Activated naive CD4-positive, alpha-beta T cell treated with anti-CD3 and anti-CD28 coated beads, Interleukin-2, amount 10 ng/mL, durations not matched to agents 7 days and 5 days (primary cell): ENCODE data around the gene DDIT4.
"Not testable (repeated sequence)": the region's sequence is repeated elsewhere in the genome, so short reads cannot be mapped to it uniquely, and the experiment has no call there.

Source experiments
- CTCF ChIA-PET: fragments of 350-600 bp; sonication (Branson Sonifier 250); formaldehyde crosslinking; loops from one replicate; lab custom pipeline; 2021; ENCODE audit warnings: antibody characterized with exemption; lab: Charles Lee
- DNase-seq: peaks from one replicate; pipeline ENCODE4 v3.0.0-alpha.2; 2020
- H3K27ac Mint-ChIP-seq: one replicate; pipeline ENCODE4 v1.8.0; 2021; ENCODE audit warnings: mild to moderate bottlenecking, moderate library complexity, mixed read lengths
- H3K27me3 Mint-ChIP-seq: one replicate; pipeline ENCODE4 v1.8.0; 2021; ENCODE audit warnings: mild to moderate bottlenecking, mixed read lengths
- H3K36me3 Mint-ChIP-seq: one replicate; pipeline ENCODE4 v1.8.0; 2021; ENCODE audit warnings: mixed read lengths
- H3K4me1 Mint-ChIP-seq: one replicate; pipeline ENCODE4 v1.8.0; 2021; ENCODE audit warnings: mixed read lengths
- H3K4me3 Mint-ChIP-seq: one replicate; pipeline ENCODE4 v1.8.0; 2021; ENCODE audit warnings: mild to moderate bottlenecking, moderate library complexity, mixed read lengths
- H3K9me3 Mint-ChIP-seq: one replicate; pipeline ENCODE4 v1.8.0; 2021; ENCODE audit warnings: mixed read lengths

The DDIT4 gene

GRCh38 chr10:72277996-72278667 lies 4.4 kb downstream of the DDIT4 start:
- CTCF ChIA-PET = interaction anchor here (0.9 to 6.2 kb wide), 8 partner anchors 12 to 59 kb away, joined by 3 to 31 read pairs (median 7); no protein-coding TSS in a partner anchor
- no peaks in the 10 kb centered on the region for H3K27me3 Mint-ChIP-seq
- DNase-seq = no peak
- no peak overlapping the region for H3K4me3 Mint-ChIP-seq
- H3K9me3 Mint-ChIP-seq = no peaks in the 10 kb centered on the region
- peaks cover 56% of the 10 kb centered on the region for H3K4me1 Mint-ChIP-seq
- H3K36me3 Mint-ChIP-seq = peaks cover 33% of the 10 kb centered on the region
- peak overlapping the region; percentile 96 for H3K27ac Mint-ChIP-seq

- Mint-ChIP-seq H3K9me3 (no peaks in the 10 kb centered on the region), H3K4me1 (peaks cover 53% of the 10 kb centered on the region), H3K36me3 (peaks cover 29% of the 10 kb centered on the region), H3K27ac (no peak overlapping the region), H3K4me3 (no peak overlapping the region), H3K27me3 (no peaks in the 10 kb centered on the region)
- CTCF ChIA-PET = interaction anchor here (0.9 to 3.9 kb wide), 7 partner anchors 12 to 58 kb away, joined by 3 to 21 read pairs (median 5); no protein-coding TSS in a partner anchor
- no peak for DNase-seq
Measured at GRCh38 chr10:72278668-72279393, 5.1 kb downstream of the DDIT4 start.

- CTCF ChIA-PET = interaction anchor here (1.3 to 3.9 kb wide), 5 partner anchors 13 to 57 kb away, joined by 3 to 21 read pairs (median 5); no protein-coding TSS in a partner anchor
- H3K27me3 Mint-ChIP-seq, H3K9me3 Mint-ChIP-seq, H3K4me3 Mint-ChIP-seq, DNase-seq: not testable (repeated sequence)
- Mint-ChIP-seq H3K4me1 (peaks cover 56% of the 10 kb centered on the region), H3K36me3 (peaks cover 25% of the 10 kb centered on the region), H3K27ac (peak overlapping the region; percentile 45)
Measured at GRCh38 chr10:72279587-72279986, 5.9 kb downstream of the DDIT4 start.

GRCh38 chr10:72283131-72283530 lies 9.4 kb downstream of the DDIT4 start:
- Mint-ChIP-seq H3K4me1 (peaks cover 59% of the 10 kb centered on the region), H3K9me3 (no peaks in the 10 kb centered on the region), H3K4me3 (no peak overlapping the region), H3K27me3 (no peaks in the 10 kb centered on the region), H3K27ac (no peak overlapping the region), H3K36me3 (no peaks in the 10 kb centered on the region)
- CTCF ChIA-PET = interaction anchor here (1.1 kb wide), 1 partner anchor 43 kb away, joined by 4 read pairs; no protein-coding TSS in a partner anchor
- DNase-seq = no peak

GRCh38 chr10:72285972-72286521 lies 12.3 kb downstream of the DDIT4 start:
- CTCF ChIA-PET = interaction anchor here (0.8 kb wide), 1 partner anchor 11 kb away, joined by 3 read pairs; no protein-coding TSS in a partner anchor
- no peak overlapping the region for H3K4me3 Mint-ChIP-seq

GRCh38 chr10:72291019-72291532 lies 17.4 kb downstream of the DDIT4 start:
- DNase-seq = peak; percentile 77
- H3K27me3 Mint-ChIP-seq = no peaks in the 10 kb centered on the region
- H3K4me1 Mint-ChIP-seq = peaks cover 79% of the 10 kb centered on the region
- peak overlapping the region; percentile 45 for H3K27ac Mint-ChIP-seq
- peak overlapping the region; percentile 24 for H3K4me3 Mint-ChIP-seq
- peaks cover 5% of the 10 kb centered on the region for H3K36me3 Mint-ChIP-seq
- CTCF ChIA-PET = interaction anchor here (1.0 to 4.0 kb wide), 10 partner anchors 10 to 51 kb away, joined by 3 to 19 read pairs (median 4); partner anchors contain the start of gene DDIT4
- no peaks in the 10 kb centered on the region for H3K9me3 Mint-ChIP-seq

More at GRCh38 chr10:72285972-72286521, 12.3 kb downstream of the DDIT4 start:
- Mint-ChIP-seq H3K9me3 (no peaks in the 10 kb centered on the region), H3K27ac (no peak overlapping the region), H3K27me3 (no peaks in the 10 kb centered on the region), H3K36me3 (no peaks in the 10 kb centered on the region), H3K4me1 (peaks cover 51% of the 10 kb centered on the region)
- DNase-seq = no peak

GRCh38 chr10:72292223-72292691 lies 18.5 kb downstream of the DDIT4 start:
- Mint-ChIP-seq H3K27ac (peak overlapping the region; percentile 75), H3K27me3 (no peaks in the 10 kb centered on the region), H3K4me1 (peaks cover 78% of the 10 kb centered on the region), H3K36me3 (peaks cover 8% of the 10 kb centered on the region), H3K9me3 (no peaks in the 10 kb centered on the region), H3K4me3 (peak overlapping the region; percentile 24)
- CTCF ChIA-PET = interaction anchor here (1.0 to 4.0 kb wide), 10 partner anchors 13 to 244 kb away, joined by 3 to 19 read pairs (median 4); partner anchors contain the start of gene DDIT4
- DNase-seq = peak; percentile 52

GRCh38 chr10:72295330-72295910 lies 21.7 kb downstream of the DDIT4 start:
- CTCF ChIA-PET = no interaction called here
- Mint-ChIP-seq H3K4me3 (peak overlapping the region; percentile 83), H3K27me3 (no peaks in the 10 kb centered on the region), H3K36me3 (peaks cover 9% of the 10 kb centered on the region), H3K9me3 (no peaks in the 10 kb centered on the region), H3K4me1 (peaks cover 87% of the 10 kb centered on the region), H3K27ac (peak overlapping the region; percentile 98)
- no peak for DNase-seq

GRCh38 chr10:72296829-72297280 lies 23.1 kb downstream of the DDIT4 start:
- not testable (repeated sequence) for DNase-seq, H3K27me3 Mint-ChIP-seq, H3K9me3 Mint-ChIP-seq, H3K36me3 Mint-ChIP-seq
- H3K4me1 Mint-ChIP-seq = peaks cover 82% of the 10 kb centered on the region
- peak overlapping the region; percentile 98 for H3K27ac Mint-ChIP-seq
- peak overlapping the region; percentile 83 for H3K4me3 Mint-ChIP-seq
- CTCF ChIA-PET = interaction anchor here (0.9 to 2.3 kb wide), 5 partner anchors 22 to 39 kb away, joined by 5 to 6 read pairs (median 5); no protein-coding TSS in a partner anchor

GRCh38 chr10:72297281-72297804 lies 23.6 kb downstream of the DDIT4 start:
- no peaks in the 10 kb centered on the region for H3K27me3 Mint-ChIP-seq
- peak overlapping the region; percentile 98 for H3K27ac Mint-ChIP-seq
- DNase-seq = peak; percentile 97
- H3K36me3 Mint-ChIP-seq = peaks cover 7% of the 10 kb centered on the region
- CTCF ChIA-PET = interaction anchor here (0.5 to 2.3 kb wide), 9 partner anchors 19 to 50 kb away, joined by 3 to 6 read pairs (median 5); no protein-coding TSS in a partner anchor
- no peaks in the 10 kb centered on the region for H3K9me3 Mint-ChIP-seq
- H3K4me1 Mint-ChIP-seq = peaks cover 80% of the 10 kb centered on the region
- peak overlapping the region; percentile 83 for H3K4me3 Mint-ChIP-seq

GRCh38 chr10:72297805-72298591 lies 24.3 kb downstream of the DDIT4 start:
- CTCF ChIA-PET = interaction anchor here (0.5 to 2.3 kb wide), 9 partner anchors 18 to 51 kb away, joined by 3 to 6 read pairs (median 5); no protein-coding TSS in a partner anchor
- peaks cover 74% of the 10 kb centered on the region for H3K4me1 Mint-ChIP-seq
- H3K27me3 Mint-ChIP-seq = no peaks in the 10 kb centered on the region
- H3K9me3 Mint-ChIP-seq = no peaks in the 10 kb centered on the region
- peak overlapping the region; percentile 83 for H3K4me3 Mint-ChIP-seq
- DNase-seq = peak; percentile 95
- H3K36me3 Mint-ChIP-seq = peaks cover 7% of the 10 kb centered on the region
- peak overlapping the region; percentile 98 for H3K27ac Mint-ChIP-seq
